GM18526 (cell line): ENCODE measurements around the gene HPN.

Source experiments
- POLR2A ChIP-seq: IDR thresholded peaks from 3 replicates; pipeline ENCODE4 v1.6.1; 2011; ENCODE audit not compliant: insufficient read length; ENCODE audit errors: extremely low read depth

The HPN gene

GRCh38 chr19:35098413-35099049 lies 57.0 kb downstream of the HPN start:
- TF ChIP-seq POLR2A: no peak

DNA sequence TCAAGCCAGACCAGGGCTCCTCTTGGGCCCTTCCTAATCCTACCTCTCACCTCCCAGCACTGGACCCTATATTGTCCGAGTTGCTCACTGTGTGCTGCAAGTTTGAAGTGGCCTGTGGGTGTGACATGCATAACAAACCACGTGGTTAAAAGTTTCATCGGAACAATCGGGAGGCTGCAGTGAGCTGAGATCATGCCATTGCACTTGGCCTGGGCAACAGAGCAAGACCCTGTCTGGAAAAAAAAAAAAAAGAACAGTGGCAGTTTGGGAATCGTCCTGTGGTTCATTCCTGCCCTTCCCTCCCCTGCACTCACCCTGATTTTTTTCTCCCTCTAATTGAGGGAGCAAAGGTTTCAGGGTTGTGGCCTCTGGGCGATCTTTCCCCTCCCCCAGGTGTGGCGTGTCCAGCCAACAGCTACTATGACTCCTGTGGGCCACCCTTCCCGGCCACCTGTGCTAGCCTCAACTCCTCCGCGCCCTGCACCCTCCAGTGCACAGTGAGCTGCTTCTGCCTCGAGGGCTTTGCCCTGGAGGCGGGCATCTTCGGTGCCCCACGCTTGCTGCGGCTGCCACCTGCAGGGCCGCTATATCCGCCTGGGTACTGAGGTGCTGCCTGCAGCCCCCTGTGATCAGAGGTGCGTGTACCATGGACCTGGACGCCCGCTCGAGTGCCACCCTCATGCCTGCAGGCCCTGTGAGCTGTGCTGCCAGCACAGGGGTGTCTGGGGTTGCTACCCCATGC lies 57.8 kb downstream of the HPN start:
- TF ChIP-seq POLR2A: no peak

GRCh38 chr19:35099897-35100275 lies 58.4 kb downstream of the HPN start:
- no peak for TF ChIP-seq POLR2A

- TF ChIP-seq POLR2A: no peak
Observed at GRCh38 chr19:35100588-35101533, 59.3 kb downstream of the HPN start.

DNA sequence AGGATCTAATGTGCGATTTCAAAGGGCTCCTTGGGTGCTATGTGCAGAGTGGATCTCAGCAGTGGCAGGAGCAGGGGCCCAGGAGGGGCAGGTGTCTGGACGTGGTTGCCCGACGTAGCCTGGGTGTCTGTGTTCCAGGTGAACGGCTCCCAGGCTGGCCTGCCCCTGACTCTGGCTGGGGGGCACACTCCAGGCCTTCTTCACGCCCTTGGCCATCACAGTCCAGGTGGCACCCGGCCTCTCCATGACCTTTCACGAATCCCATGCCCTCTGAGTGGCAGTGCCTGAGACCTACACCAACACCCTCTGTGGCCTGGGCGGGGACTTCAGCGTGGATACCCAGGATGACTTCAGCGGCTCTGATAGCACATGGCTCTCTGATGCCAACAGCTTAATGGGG lies 62.8 kb downstream of the HPN start:
- no peak for TF ChIP-seq POLR2A

- no peak for TF ChIP-seq POLR2A
Observed at GRCh38 chr19:35105047-35105410, 63.5 kb downstream of the HPN start.

GRCh38 chr19:35105411-35106290 lies 64.1 kb downstream of the HPN start:
- TF ChIP-seq POLR2A: no peak

DNA sequence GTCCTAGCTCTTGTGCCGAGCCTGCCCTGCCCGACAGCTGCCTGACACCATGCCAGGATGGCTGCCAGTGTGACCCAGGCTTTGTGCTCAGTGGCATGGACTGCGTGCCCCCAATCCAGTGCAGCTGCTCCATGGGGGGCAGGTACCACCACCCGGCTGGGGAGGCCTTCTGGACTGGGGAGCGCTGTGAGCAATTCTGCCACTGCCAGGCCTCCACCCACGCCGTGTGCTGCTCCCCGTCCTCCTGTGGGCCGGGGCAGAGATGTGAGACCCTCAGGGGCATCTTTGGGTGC lies 64.7 kb downstream of the HPN start:
- TF ChIP-seq POLR2A: no peak

- TF ChIP-seq POLR2A: no peak
Observed at GRCh38 chr19:35106898-35107541, 65.5 kb downstream of the HPN start.

- TF ChIP-seq POLR2A: no peak
Observed at GRCh38 chr19:35107545-35107944, 66.0 kb downstream of the HPN start.

DNA sequence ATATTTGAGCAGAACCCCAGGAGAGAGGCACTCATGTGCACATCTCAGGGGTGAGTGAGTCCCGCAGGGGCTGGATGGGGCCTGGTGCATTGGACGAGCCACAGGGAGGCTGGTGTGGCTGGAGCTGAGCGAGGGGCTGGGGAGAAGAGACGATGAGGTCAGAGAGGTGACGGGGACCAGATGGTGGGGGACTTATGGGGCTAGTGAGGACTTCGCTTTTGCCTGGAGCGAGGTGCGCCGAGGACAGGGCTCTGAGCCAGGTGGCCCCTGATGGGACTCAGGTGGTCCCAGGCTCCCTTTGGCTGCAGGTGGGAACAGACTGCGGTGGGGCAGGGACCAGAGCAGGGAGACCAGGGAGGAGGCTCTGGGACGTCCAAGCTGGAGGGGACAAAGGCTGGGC lies 67.2 kb downstream of the HPN start:
- no peak for TF ChIP-seq POLR2A

GRCh38 chr19:35109395-35110112 lies 68.0 kb downstream of the HPN start:
- no peak for TF ChIP-seq POLR2A

DNA sequence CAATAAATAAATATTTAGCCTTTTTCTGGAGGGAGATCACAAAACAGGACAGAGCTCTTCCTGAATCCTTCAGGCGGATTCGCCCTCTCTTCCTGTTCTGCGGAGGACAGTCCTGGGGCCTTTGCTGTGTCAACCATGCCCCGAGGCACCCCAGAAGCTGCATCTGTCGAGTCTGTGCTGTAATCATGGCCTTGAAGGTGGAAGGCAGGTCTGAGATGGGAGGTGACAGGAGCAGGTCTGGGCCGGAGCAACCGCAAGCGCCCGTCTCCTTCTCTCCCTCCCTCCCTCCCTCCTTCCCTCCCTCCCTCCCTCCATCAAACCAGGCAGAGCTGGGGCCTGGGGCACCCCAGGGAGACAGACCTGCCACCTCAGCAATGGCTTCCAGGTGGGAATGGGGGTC lies 69.5 kb downstream of the HPN start:
- no peak for TF ChIP-seq POLR2A
